Fibroblast of mammary gland (primary cell): Measurements from ENCODE around the gene AK3.
"Not testable (repeated sequence)": the region's sequence is repeated elsewhere in the genome, so short reads cannot be mapped to it uniquely, and the experiment has no call there.

ENCODE experiments used
- DNase-seq: peaks from one replicate; pipeline ENCODE4 v3.0.0-alpha.2; 2010; ENCODE audit warnings: low read depth
- H3K4me3 ChIP-seq: 2 replicates; pipeline ENCODE4 v1.5.1; 2011; ENCODE audit warnings: low read depth, mild to moderate bottlenecking, low read length, moderate library complexity; ENCODE audit not compliant: control insufficient read depth
- TF ChIP-seq, protein P1 (sequence below): conservative IDR thresholded peaks from 2 replicates; pipeline ENCODE4 v1.5.1; 2011; ENCODE audit warnings: low read depth, low read length, inconsistent platforms; ENCODE audit not compliant: control insufficient read depth, insufficient read depth

AK3 gene

DNA sequence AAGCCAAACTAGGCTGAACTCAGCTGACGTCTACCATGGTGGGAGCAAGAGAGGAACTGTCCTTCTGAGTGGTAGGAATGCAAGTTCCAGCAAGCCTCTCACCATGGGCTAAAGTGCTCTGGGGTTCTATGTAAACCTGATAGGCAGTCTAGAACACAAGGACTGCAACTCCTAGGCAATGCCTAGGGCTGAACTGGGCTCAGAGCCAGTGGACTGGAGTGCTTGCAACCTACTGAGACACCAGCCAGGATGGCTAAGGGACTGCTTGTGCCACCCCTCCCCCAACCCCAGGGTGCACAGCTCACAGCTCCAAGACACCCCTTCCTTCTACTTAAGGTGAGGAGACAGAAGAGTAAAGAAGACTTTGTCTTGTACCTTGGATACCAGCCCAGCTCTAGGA is 39.6 kb upstream of the AK3 start:
- DNase-seq: no peak
- TF ChIP-seq, protein P1, sequence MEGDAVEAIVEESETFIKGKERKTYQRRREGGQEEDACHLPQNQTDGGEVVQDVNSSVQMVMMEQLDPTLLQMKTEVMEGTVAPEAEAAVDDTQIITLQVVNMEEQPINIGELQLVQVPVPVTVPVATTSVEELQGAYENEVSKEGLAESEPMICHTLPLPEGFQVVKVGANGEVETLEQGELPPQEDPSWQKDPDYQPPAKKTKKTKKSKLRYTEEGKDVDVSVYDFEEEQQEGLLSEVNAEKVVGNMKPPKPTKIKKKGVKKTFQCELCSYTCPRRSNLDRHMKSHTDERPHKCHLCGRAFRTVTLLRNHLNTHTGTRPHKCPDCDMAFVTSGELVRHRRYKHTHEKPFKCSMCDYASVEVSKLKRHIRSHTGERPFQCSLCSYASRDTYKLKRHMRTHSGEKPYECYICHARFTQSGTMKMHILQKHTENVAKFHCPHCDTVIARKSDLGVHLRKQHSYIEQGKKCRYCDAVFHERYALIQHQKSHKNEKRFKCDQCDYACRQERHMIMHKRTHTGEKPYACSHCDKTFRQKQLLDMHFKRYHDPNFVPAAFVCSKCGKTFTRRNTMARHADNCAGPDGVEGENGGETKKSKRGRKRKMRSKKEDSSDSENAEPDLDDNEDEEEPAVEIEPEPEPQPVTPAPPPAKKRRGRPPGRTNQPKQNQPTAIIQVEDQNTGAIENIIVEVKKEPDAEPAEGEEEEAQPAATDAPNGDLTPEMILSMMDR: no peak
- H3K4me3 ChIP-seq: no peak overlapping the region

GRCh38 chr9:4774958-4775357 is 34.0 kb upstream of the AK3 start:
- not testable (repeated sequence) for H3K4me3 ChIP-seq, DNase-seq

DNA sequence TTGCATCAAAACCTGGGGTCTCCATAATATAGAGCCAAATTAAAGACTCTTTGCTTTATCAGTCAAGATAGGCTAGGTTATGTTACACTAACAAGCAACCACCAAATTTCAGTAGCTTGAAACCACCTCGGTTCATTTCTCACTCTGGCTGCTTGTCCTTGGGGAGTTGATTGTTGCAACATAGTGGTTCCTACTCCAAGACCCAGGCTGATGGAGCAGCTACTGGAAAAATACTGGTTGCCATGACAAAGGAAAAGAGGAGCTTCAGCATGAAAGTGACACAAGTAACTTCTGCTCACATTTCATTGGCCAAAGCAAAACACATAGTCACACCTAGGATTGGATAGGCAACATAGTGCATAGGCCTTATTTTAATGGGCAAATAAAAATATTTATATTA is 33.2 kb upstream of the AK3 start:
- TF ChIP-seq, protein P1: no peak
- H3K4me3 ChIP-seq: no peak overlapping the region
- peak; percentile 94 for DNase-seq

DNA sequence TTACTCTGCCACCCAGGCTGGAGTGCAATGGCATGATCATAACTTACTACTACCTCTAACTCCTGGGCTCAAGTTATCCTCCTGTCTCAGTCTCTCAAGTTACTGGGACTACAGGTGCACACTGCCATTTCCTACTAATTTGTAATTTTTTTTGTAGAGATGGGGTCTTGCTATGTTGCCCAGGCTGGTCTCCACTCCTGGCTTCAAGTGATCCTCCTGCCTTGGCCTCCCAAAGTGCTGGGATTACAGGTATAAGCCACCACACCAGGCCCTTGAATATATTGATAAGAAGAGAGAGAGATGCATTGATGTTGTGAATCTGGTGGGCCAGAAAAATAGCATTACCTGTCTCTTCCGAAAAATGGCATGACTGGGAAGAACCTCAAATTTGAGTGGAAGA is 30.8 kb upstream of the AK3 start:
- DNase-seq: no peak
- TF ChIP-seq, protein P1: no peak
- no peak overlapping the region for H3K4me3 ChIP-seq

- TF ChIP-seq, protein P1: no peak
- peak; percentile 77 for DNase-seq
- H3K4me3 ChIP-seq: no peak overlapping the region
Measured at GRCh38 chr9:4769321-4770080, 28.5 kb upstream of the AK3 start.

GRCh38 chr9:4768681-4769080 is 27.7 kb upstream of the AK3 start:
- TF ChIP-seq, protein P1: no peak
- H3K4me3 ChIP-seq: no peak overlapping the region
- DNase-seq: peak; percentile 66

DNA sequence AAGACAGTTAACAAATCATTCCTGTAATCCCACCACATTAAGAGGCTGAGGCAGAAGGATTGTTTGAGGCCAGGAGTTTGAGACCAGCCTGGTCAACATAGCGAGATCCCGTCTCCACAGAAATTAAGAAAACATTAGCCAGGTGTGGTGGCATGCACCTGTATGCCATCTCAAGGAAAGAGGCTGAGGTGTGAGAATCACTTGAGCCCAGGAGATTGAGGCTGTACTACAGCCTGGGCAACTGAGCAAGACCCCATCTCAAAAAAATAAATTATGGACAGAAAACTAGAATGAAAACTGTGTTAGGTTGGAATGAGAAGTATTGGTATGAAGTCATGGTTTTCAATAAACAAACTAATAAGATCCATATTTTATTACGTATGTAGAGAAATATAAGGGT is 23.0 kb upstream of the AK3 start:
- no peak overlapping the region for H3K4me3 ChIP-seq
- TF ChIP-seq, protein P1: no peak
- no peak for DNase-seq
